Type B pancreatic cell (in vitro differentiated cells): ENCODE measurements around the gene WDFY3. TPM values are rescaled to one million over a fixed set of nuclear protein-coding genes. Genes with fewer than 3 reads are reported as not detected.

Source experiments
- DNase-seq: peaks from one replicate; pipeline ENCODE4 v3.0.0; 2021; ENCODE audit warnings: mixed read lengths; ENCODE audit not compliant: unreplicated experiment; ENCODE audit errors: extremely low spot score
- H3K27ac Mint-ChIP-seq: 2 replicates; pipeline ENCODE4 v1.8.0; 2021; ENCODE audit warnings: mild to moderate bottlenecking, mixed read lengths
- H3K27me3 Mint-ChIP-seq: 2 replicates; pipeline ENCODE4 v1.8.0; 2021; ENCODE audit warnings: mixed read lengths
- H3K36me3 Mint-ChIP-seq: 2 replicates; pipeline ENCODE4 v1.8.0; 2021; ENCODE audit warnings: mixed read lengths
- H3K4me1 Mint-ChIP-seq: one replicate; pipeline ENCODE4 v1.8.0; 2021; ENCODE audit warnings: mixed read lengths; ENCODE audit not compliant: unreplicated experiment
- H3K4me3 Mint-ChIP-seq: 2 replicates; pipeline ENCODE4 v1.8.0; 2021; ENCODE audit warnings: mild to moderate bottlenecking, mixed read lengths
- H3K9me3 Mint-ChIP-seq: 2 replicates; pipeline ENCODE4 v1.8.0; 2021; ENCODE audit warnings: mixed read lengths
- CTCF ChIP-seq: fragments of 200-600 bp; sonication (generic); conservative IDR thresholded peaks from 2 replicates; pipeline ENCODE4 v1.5.0; 2021; ENCODE audit warnings: antibody characterized with exemption, mild to moderate bottlenecking
- total RNA-seq: library from RNA; stranded (reverse); gene quantifications from 2 replicates; pipeline ENCODE4 v1.2.1, GENCODE V29; 2021; ENCODE audit warnings: low replicate concordance

WDFY3 gene
- total RNA-seq, 1 donor from 2014 or later = 79.5 TPM

GRCh38 chr4:84985952-84986351 is 19.5 kb upstream of the WDFY3 start:
- H3K4me1 Mint-ChIP-seq = no peaks in the 10 kb centered on the region
- H3K27me3 Mint-ChIP-seq = no peaks in the 10 kb centered on the region
- H3K9me3 Mint-ChIP-seq = no peaks in the 10 kb centered on the region
- H3K27ac Mint-ChIP-seq = no peak overlapping the region
- DNase-seq = no peak
- no peaks in the 10 kb centered on the region for H3K36me3 Mint-ChIP-seq
- no peak overlapping the region for H3K4me3 Mint-ChIP-seq
- no peak for TF ChIP-seq CTCF

GRCh38 chr4:84977396-84977795 is 10.9 kb upstream of the WDFY3 start:
- no peaks in the 10 kb centered on the region for H3K4me1 Mint-ChIP-seq
- TF ChIP-seq CTCF = no peak
- H3K36me3 Mint-ChIP-seq = no peaks in the 10 kb centered on the region
- no peaks in the 10 kb centered on the region for H3K27me3 Mint-ChIP-seq
- H3K4me3 Mint-ChIP-seq = no peak overlapping the region
- DNase-seq = no peak
- H3K9me3 Mint-ChIP-seq = no peaks in the 10 kb centered on the region
- no peak overlapping the region for H3K27ac Mint-ChIP-seq

- H3K36me3 Mint-ChIP-seq = no peaks in the 10 kb centered on the region
- H3K4me3 Mint-ChIP-seq = no peak overlapping the region
- H3K4me1 Mint-ChIP-seq = no peaks in the 10 kb centered on the region
- H3K27me3 Mint-ChIP-seq = no peaks in the 10 kb centered on the region
- H3K9me3 Mint-ChIP-seq = no peaks in the 10 kb centered on the region
- H3K27ac Mint-ChIP-seq = no peak overlapping the region
- DNase-seq = no peak
- TF ChIP-seq CTCF = no peak
Measured at GRCh38 chr4:84973856-84974255, 7.4 kb upstream of the WDFY3 start.

- H3K27ac Mint-ChIP-seq = no peak overlapping the region
- DNase-seq = no peak
- no peaks in the 10 kb centered on the region for H3K9me3 Mint-ChIP-seq
- H3K36me3 Mint-ChIP-seq = no peaks in the 10 kb centered on the region
- H3K4me3 Mint-ChIP-seq = no peak overlapping the region
- peak; percentile 78 for TF ChIP-seq CTCF
- peaks cover 6% of the 10 kb centered on the region for H3K4me1 Mint-ChIP-seq
- H3K27me3 Mint-ChIP-seq = no peaks in the 10 kb centered on the region
Measured at GRCh38 chr4:84971319-84971932, 4.9 kb upstream of the WDFY3 start.

- Mint-ChIP-seq H3K9me3 (no peaks in the 10 kb centered on the region), H3K4me1 (peaks cover 12% of the 10 kb centered on the region), H3K27me3 (no peaks in the 10 kb centered on the region), H3K36me3 (no peaks in the 10 kb centered on the region), H3K4me3 (no peak overlapping the region), H3K27ac (no peak overlapping the region)
- no peak for DNase-seq
- no peak for TF ChIP-seq CTCF
Measured at GRCh38 chr4:84968925-84969324, 2.4 kb upstream of the WDFY3 start.
